K562 (cell line): ENCODE measurements around the gene DCHS2. TPM values are rescaled to one million over a fixed set of nuclear protein-coding genes. Genes with fewer than 3 reads are reported as not detected.

ENCODE experiments used
- MXD1 ChIP-seq: fragments of 250-450 bp; sonication (Bioruptor Pico); IDR thresholded peaks from 2 replicates; pipeline ENCODE4 v1.8.0; 2021; ENCODE audit warnings: borderline replicate concordance, mild to moderate bottlenecking, moderate library complexity; ENCODE audit not compliant: poor library complexity, severe bottlenecking
- RBM14 ChIP-seq: fragments of 200-400 bp; formaldehyde crosslinking; IDR thresholded peaks from 2 replicates; pipeline ENCODE4 v1.6.1; 2018; ENCODE audit warnings: low read depth, mild to moderate bottlenecking, low read length, moderate library complexity, borderline replicate concordance; ENCODE audit not compliant: insufficient read depth
- SRF ChIP-seq, 2 experiments: fragments of 250-450, 450-650 bp in 1 of 2; sonication (Bioruptor Pico) in 1 of 2; sonication (generic) in 1 of 2; formaldehyde crosslinking; IDR thresholded peaks; 2 replicates each; pipeline versions ENCODE4 v1.5.0 to v1.5.1; 2020 to 2022; ENCODE audit warnings: mild to moderate bottlenecking in 1 of 2, missing genetic modification reagents in 1 of 2
- TEAD4 ChIP-seq, 2 experiments: sonication (generic) in 1 of 2; formaldehyde crosslinking in 1 of 2; IDR thresholded peaks; 2 replicates each; pipeline versions ENCODE4 v1.6.1 to v1.8.0; 2012 to 2022; ENCODE audit warnings: borderline replicate concordance in 1 of 2, inconsistent platforms in 1 of 2, low read length in 1 of 2, mild to moderate bottlenecking in 1 of 2, missing genetic modification reagents in 1 of 2
- THAP12 ChIP-seq: fragments of 250-450 bp; sonication (Bioruptor Pico); IDR thresholded peaks from 2 replicates; pipeline ENCODE4 v1.9.0; 2021; ENCODE audit warnings: mild to moderate bottlenecking, inconsistent platforms
- THRA ChIP-seq: fragments of 450-650 bp; IDR thresholded peaks from 2 replicates; pipeline ENCODE4 v1.6.1; 2017; ENCODE audit warnings: mild to moderate bottlenecking, moderate library complexity
- ZBED1 ChIP-seq: IDR thresholded peaks from 2 replicates; pipeline ENCODE4 v1.6.1; 2014
- ZBTB11 ChIP-seq, 3 experiments: fragments of 200-800 bp in 1 of 3; fragments of 250-450 bp in 1 of 3; fragments of 450-650 bp in 1 of 3; sonication (Bioruptor Pico) in 1 of 3; sonication (Bioruptor generic) in 1 of 3; formaldehyde crosslinking in 1 of 3; IDR thresholded peaks; 2 replicates each; pipeline versions ENCODE4 v1.6.1 to v1.8.0; 2016 to 2022; ENCODE audit warnings: mild to moderate bottlenecking in 2 of 3, missing genetic modification characterization in 2 of 3, missing compliant biosample characterization in 1 of 3, moderate library complexity in 1 of 3
- ZNF324 ChIP-seq: fragments of 250-450 bp; sonication (Bioruptor Pico); IDR thresholded peaks from 2 replicates; pipeline ENCODE4 v1.4.0; 2020; ENCODE audit warnings: mild to moderate bottlenecking
- ZNF592 ChIP-seq: fragments of 450-650 bp; IDR thresholded peaks from 2 replicates; pipeline ENCODE4 v1.6.1; 2017; ENCODE audit warnings: antibody characterized with exemption, mild to moderate bottlenecking
- ZNF780A ChIP-seq: fragments of 250-450 bp; sonication (Bioruptor Pico); IDR thresholded peaks from 2 replicates; pipeline ENCODE4 v1.5.0; 2021; ENCODE audit warnings: mild to moderate bottlenecking
- polyA plus RNA-seq, 8 experiments: library from polyadenylated mRNA; depleted of rRNA in 4 of 8; stranded (reverse) in 5 of 8; unstranded in 3 of 8; fragments of >200 nt; fragmentation: Nextera tagmentation in 2 of 8; fragmentation: Illumina TruSeq in 1 of 8; extraction: Ambion mirVana in 2 of 8; extraction: Trizol in 1 of 8; gene quantifications; 2 replicates each; pipeline versions ENCODE4 v1.2.1 to v1.2.3, GENCODE V29; 2011 to 2014; ENCODE audit warnings: inconsistent platforms in 1 of 8, missing spikeins in 1 of 8
- total RNA-seq, 7 experiments: library from RNA; depleted of rRNA in 6 of 7; stranded (reverse); fragments of >200 nt in 6 of 7; fragmentation: Illumina TruSeq in 2 of 7; extraction: Trizol in 2 of 7; gene quantifications; 2 replicates each; pipeline versions ENCODE4 v1.2.1 to v1.2.3, GENCODE V29; 2011 to 2021; ENCODE audit warnings: low replicate concordance in 1 of 7

The DCHS2 gene
- total and polyA plus RNA-seq, 9 of the 15 experiments (the other 6 are each of a cell fraction or from before 2014, with no cell fraction given): 0.49 to 7.1 (median 5.3) TPM

- TF ChIP-seq THAP12: no peak
- no peak for TF ChIP-seq SRF (CRISPR knock-in tag; IDR thresholded peaks at IDR 0.05)
- TF ChIP-seq RBM14: no peak
- TF ChIP-seq ZBED1: no peak
- no peak for TF ChIP-seq MXD1
- TF ChIP-seq TEAD4 (IDR thresholded peaks at IDR 0.05; ENCODE audit: low read length): peak; percentile 80
- TF ChIP-seq TEAD4 (CRISPR knock-in tag; IDR thresholded peaks at IDR 0.05; ENCODE audit: borderline replicate concordance): no peak
- TF ChIP-seq ZNF592: no peak
- TF ChIP-seq ZBTB11 (CRISPR knock-in tag; IDR thresholded peaks at IDR 0.05): peak in 1 of 3 experiments; percentile 29; a peak in 1 of 6 replicates
- no peak for TF ChIP-seq ZNF780A (CRISPR knock-in tag)
- no peak for TF ChIP-seq ZNF324
- TF ChIP-seq THRA: no peak
These were observed 286.1 kb downstream of the DCHS2 start (continued) for GRCh38 chr4:154205471-154205870.
